ENCODE data around the gene PRKCE.

DNA sequence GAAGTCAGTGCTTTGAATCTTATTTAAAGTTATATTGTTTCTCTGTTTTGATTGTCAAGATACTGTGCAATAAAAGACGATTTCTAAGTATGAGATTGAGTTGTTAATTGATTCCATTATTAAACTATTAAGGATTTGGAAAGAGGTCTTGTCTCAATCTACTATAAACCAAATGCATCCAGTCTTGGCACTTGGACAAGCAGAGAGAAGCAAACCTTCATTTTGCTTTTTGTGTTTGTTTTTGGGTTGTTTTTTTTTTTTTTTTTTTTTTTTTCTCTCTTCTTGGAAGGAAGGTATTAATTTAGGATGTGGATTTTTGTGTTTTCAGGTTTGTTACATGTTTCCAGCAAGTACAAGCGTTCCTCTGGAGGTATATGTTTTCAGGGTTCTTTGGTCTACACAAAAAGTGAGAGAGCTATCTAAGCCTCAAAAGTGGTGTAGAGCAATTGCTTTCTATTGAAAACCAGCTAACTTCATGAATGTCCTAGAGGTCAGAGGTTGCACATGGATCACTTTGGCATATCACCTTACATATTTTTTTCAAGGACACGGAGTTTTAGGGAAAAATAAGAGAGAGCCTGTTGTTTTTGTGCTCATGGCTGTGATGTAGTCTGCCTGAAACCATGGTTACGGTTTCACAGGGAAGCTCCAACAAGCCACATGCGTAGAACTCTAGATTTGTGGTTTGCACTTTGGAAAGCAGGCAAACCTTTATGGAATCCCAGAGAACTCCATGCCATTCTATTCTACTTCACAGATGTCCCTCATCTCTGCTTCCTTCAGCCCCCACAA is 1.8 kb downstream of the PRKCE start:
- TF ChIP-seq, protein P1, sequence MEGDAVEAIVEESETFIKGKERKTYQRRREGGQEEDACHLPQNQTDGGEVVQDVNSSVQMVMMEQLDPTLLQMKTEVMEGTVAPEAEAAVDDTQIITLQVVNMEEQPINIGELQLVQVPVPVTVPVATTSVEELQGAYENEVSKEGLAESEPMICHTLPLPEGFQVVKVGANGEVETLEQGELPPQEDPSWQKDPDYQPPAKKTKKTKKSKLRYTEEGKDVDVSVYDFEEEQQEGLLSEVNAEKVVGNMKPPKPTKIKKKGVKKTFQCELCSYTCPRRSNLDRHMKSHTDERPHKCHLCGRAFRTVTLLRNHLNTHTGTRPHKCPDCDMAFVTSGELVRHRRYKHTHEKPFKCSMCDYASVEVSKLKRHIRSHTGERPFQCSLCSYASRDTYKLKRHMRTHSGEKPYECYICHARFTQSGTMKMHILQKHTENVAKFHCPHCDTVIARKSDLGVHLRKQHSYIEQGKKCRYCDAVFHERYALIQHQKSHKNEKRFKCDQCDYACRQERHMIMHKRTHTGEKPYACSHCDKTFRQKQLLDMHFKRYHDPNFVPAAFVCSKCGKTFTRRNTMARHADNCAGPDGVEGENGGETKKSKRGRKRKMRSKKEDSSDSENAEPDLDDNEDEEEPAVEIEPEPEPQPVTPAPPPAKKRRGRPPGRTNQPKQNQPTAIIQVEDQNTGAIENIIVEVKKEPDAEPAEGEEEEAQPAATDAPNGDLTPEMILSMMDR (IDR thresholded peaks at IDR 0.05) = no peak
- no peak for TF ChIP-seq POLR2A (IDR thresholded peaks at IDR 0.05)
